ENCODE data around the gene LYPLA2.
"Not testable (repeated sequence)": the region's sequence is repeated elsewhere in the genome, so short reads cannot be mapped to it uniquely, and the experiment has no call there.

The LYPLA2 gene

DNA sequence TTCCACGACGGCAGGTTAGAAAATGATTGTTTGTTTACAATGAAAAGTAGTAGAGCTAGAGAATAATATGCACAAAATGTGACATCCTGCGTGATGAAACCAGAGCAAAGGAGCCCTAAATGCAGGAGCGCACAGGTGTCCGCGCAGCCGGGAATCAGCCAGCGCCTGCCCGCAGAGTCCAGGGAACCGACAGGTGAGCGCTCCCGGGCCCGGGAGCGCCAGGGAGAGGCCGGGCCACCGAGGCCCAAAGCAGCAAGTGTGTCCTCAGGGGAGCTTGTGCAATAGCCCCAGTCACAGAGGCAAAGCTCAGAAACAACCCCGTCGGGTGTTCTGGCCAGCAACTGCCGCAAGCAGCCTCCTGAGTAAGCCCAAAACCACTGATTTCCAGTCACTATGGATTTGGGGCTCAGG lies 10.4 kb downstream of the LYPLA2 start:
- no peak for TF ChIP-seq CTCF (IDR thresholded peaks at IDR 0.05; ENCODE audit: control insufficient read depth, insufficient read depth, low read depth, low read length, missing control alignments)
- DNase-seq (ENCODE audit: low read depth) = no peak
- peak overlapping the region; percentile 82 for H3K4me3 ChIP-seq (ENCODE audit: control insufficient read depth, low read depth, low read length)

DNA sequence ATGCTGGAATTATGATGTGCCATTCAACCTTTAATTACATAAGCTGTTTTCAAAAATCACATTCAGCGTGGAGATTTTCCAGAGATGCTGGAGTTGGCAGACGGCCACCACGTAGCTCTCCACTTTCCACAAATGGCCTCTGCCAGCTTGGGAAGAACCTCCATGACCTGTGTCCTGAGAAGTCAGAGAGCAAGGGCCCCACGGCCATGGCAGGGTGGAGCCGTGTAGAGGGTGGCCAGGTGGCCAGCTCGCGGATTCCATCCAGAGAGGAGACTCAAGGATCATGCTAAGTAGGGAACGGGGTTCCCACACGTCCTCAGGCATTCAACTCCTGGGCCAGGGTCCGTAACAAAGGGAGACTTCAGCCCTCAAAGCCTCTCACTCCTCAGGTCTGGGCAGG lies 10.9 kb downstream of the LYPLA2 start:
- no peak overlapping the region for H3K4me3 ChIP-seq (ENCODE audit: control insufficient read depth, low read depth, low read length)
- no peak for DNase-seq (ENCODE audit: low read depth)
- TF ChIP-seq CTCF (IDR thresholded peaks at IDR 0.05; ENCODE audit: control insufficient read depth, insufficient read depth, low read depth, low read length, missing control alignments) = no peak

DNA sequence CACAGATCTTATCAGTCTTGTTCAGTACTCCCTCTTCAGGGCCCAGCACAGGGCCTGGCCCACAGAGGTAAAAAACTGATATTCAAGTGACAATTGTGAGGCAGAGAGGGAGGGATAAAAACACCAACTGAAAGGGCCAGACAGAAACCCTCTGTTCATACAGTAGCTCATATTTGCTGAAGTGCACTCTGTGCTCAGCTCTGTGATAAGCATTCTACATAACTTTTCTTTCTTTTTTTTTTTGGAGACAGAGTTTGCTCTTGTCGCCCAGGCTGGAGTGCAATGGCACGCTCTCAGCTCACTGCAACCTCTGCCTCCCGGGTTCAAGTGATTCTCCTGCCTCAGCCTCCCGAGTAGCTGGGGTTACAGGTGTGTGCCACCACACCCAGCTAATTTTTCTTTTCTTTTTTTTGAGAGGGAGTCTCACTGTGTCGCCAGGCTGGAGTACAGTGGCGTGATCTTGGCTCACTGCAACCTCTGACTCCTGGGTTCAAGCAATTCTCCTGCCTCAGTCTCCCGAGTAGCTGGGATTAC lies 11.9 kb downstream of the LYPLA2 start:
- DNase-seq (ENCODE audit: low read depth); H3K4me3 ChIP-seq (ENCODE audit: control insufficient read depth, low read depth, low read length): not testable (repeated sequence)

DNA sequence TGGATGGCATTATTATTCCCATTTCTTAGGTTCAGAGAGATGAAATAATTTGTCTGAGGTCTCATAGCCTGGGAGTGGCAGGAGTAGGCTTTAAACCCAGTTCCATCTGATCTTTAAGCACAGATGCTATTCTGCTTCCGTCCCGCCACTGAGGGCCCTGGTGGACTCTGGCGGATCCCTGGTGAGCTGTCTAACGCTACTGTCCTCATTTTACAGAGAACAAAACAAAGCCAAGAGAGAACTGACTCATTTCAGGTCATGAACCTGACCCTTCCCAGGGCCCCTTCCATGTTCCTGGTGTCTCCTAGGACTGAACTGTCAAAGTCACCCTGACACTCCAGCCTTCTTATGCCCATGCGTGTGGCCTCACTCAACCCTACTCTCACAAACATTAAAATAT lies 12.7 kb downstream of the LYPLA2 start:
- TF ChIP-seq CTCF (IDR thresholded peaks at IDR 0.05; ENCODE audit: control insufficient read depth, insufficient read depth, low read depth, low read length, missing control alignments) = no peak
- DNase-seq (ENCODE audit: low read depth) = no peak

GRCh38 chr1:23804183-23804835 lies 13.4 kb downstream of the LYPLA2 start:
- DNase-seq (ENCODE audit: low read depth) = no peak
- no peak overlapping the region for H3K4me3 ChIP-seq (ENCODE audit: control insufficient read depth, low read depth, low read length)
- TF ChIP-seq CTCF (IDR thresholded peaks at IDR 0.05; ENCODE audit: control insufficient read depth, insufficient read depth, low read depth, low read length, missing control alignments) = peak; percentile 9

More for the DNA sequence above, 12.7 kb downstream of the LYPLA2 start:
- no peak overlapping the region for H3K4me3 ChIP-seq (ENCODE audit: control insufficient read depth, low read depth, low read length)

DNA sequence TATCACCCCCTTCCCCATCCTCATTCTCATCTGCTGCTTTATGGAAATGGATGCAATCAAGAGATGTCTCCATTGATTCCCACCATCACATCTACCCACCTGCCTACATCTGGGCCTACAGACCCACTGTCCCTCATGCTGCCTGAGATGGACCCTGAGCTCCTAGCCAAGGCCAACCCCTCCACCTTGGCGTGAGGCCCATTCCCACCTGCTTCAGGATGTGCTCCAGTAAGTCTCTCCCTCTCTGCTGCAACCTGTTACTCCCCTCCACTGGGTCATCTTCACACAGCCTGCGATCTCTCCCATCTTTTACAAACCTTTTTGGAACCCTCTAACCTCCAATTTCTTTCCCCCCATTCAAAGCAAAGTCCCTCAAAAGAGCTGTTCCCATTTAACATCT lies 14.1 kb downstream of the LYPLA2 start:
- H3K4me3 ChIP-seq (ENCODE audit: control insufficient read depth, low read depth, low read length) = no peak overlapping the region
- no peak for DNase-seq (ENCODE audit: low read depth)
- TF ChIP-seq CTCF (IDR thresholded peaks at IDR 0.05; ENCODE audit: control insufficient read depth, insufficient read depth, low read depth, low read length, missing control alignments) = no peak

GRCh38 chr1:23806280-23806679 lies 15.3 kb downstream of the LYPLA2 start:
- TF ChIP-seq CTCF (IDR thresholded peaks at IDR 0.05; ENCODE audit: control insufficient read depth, insufficient read depth, low read depth, low read length, missing control alignments) = no peak
- DNase-seq (ENCODE audit: low read depth) = no peak
- no peak overlapping the region for H3K4me3 ChIP-seq (ENCODE audit: control insufficient read depth, low read depth, low read length)
